GM18499 (cell line): ENCODE results near the gene TLR10.
"Not testable (repeated sequence)": the region's sequence is repeated elsewhere in the genome, so short reads cannot be mapped to it uniquely, and the experiment has no call there.

Experiments used
- ATAC-seq: cut with Tn5 transposase; IDR thresholded peaks from one replicate; pipeline ENCODE4 v1.9.1; 2021; ENCODE audit warnings: moderate number of reproducible peaks; ENCODE audit not compliant: insufficient read depth, unreplicated experiment

TLR10 gene

GRCh38 chr4:38770281-38770680 is 12.5 kb downstream of the TLR10 start:
- ATAC-seq, result not testable (repeated sequence)

GRCh38 chr4:38769857-38770256 is 12.9 kb downstream of the TLR10 start:
- ATAC-seq, result no peak

GRCh38 chr4:38769441-38769840 is 13.3 kb downstream of the TLR10 start:
- no peak for ATAC-seq

GRCh38 chr4:38768968-38769394 is 13.8 kb downstream of the TLR10 start:
- no peak for ATAC-seq

GRCh38 chr4:38766940-38767339 is 15.8 kb downstream of the TLR10 start:
- not testable (repeated sequence) for ATAC-seq

- ATAC-seq, result no peak
Observed at GRCh38 chr4:38765382-38765781, 17.4 kb downstream of the TLR10 start.

GRCh38 chr4:38764277-38764676 is 18.5 kb downstream of the TLR10 start:
- no peak for ATAC-seq

- ATAC-seq, result no peak
Observed at GRCh38 chr4:38762560-38762959, 20.2 kb downstream of the TLR10 start.

- ATAC-seq, result no peak
Observed at GRCh38 chr4:38759790-38760122, 23.0 kb downstream of the TLR10 start.

- ATAC-seq, result no peak
Observed at GRCh38 chr4:38759113-38759789, 23.5 kb downstream of the TLR10 start.

GRCh38 chr4:38757945-38758600 is 24.7 kb downstream of the TLR10 start:
- ATAC-seq, result no peak

GRCh38 chr4:38752941-38753806 is 29.6 kb downstream of the TLR10 start:
- no peak for ATAC-seq

- peak; percentile 95 for ATAC-seq
Observed at GRCh38 chr4:38752372-38752940, 30.3 kb downstream of the TLR10 start.

GRCh38 chr4:38751341-38752010 is 31.3 kb downstream of the TLR10 start:
- no peak for ATAC-seq

- no peak for ATAC-seq
Observed at GRCh38 chr4:38749336-38749735, 33.5 kb downstream of the TLR10 start.

GRCh38 chr4:38747629-38748028 is 35.2 kb downstream of the TLR10 start:
- no peak for ATAC-seq

GRCh38 chr4:38745881-38746280 is 36.9 kb downstream of the TLR10 start:
- ATAC-seq, result no peak

- ATAC-seq, result no peak
Observed at GRCh38 chr4:38743866-38744265, 38.9 kb downstream of the TLR10 start.

GRCh38 chr4:38740303-38740702 is 42.5 kb downstream of the TLR10 start:
- no peak for ATAC-seq
